OCI-LY1 (cell line): ENCODE results near the gene METRN.
"Not testable (repeated sequence)": the region's sequence is repeated elsewhere in the genome, so short reads cannot be mapped to it uniquely, and the experiment has no call there.

Source experiments
- EZH2 ChIP-seq: fragments of 200-600 bp; sonication (generic), shearing (Covaris generic); IDR thresholded peaks from 2 replicates; pipeline ENCODE4 v1.8.0; 2017; ENCODE audit warnings: borderline replicate concordance, mixed run types, mild to moderate bottlenecking, antibody characterized with exemption, low read length, moderate library complexity, mixed read lengths
- TF ChIP-seq, protein P1 (sequence below): fragments of 200-600 bp; sonication (generic), shearing (Covaris generic); IDR thresholded peaks from 2 replicates; pipeline ENCODE4 v1.5.1; 2017; ENCODE audit warnings: mild to moderate bottlenecking, antibody characterized with exemption, low read length, moderate library complexity, mixed read lengths

DNA sequence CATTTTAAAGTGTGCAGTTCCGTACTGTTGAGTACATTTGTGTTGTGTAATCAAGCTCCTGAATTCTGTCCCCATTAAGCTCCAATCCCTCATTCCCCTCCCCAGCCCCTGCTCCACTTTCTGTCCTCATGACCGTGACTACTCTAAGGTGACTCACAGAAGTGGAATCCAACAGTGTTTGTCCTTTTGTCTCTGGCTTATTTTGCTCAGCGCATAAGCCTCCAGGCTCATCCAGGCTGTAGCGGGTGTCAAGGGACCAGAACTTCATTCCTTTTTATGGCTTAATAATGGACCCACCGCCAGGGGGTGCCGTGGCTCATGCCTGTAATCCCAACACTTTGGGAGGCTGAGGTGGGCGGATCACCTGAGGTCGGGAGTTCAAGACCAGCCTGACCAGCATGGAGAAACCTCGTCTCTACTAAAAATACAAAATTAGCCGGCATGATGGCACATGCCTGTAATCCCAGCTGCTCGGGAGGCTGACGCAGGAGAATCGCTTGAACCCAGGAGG, 2.1 kb upstream of the METRN start:
- TF ChIP-seq EZH2 = not testable (repeated sequence)
- TF ChIP-seq, protein P1, sequence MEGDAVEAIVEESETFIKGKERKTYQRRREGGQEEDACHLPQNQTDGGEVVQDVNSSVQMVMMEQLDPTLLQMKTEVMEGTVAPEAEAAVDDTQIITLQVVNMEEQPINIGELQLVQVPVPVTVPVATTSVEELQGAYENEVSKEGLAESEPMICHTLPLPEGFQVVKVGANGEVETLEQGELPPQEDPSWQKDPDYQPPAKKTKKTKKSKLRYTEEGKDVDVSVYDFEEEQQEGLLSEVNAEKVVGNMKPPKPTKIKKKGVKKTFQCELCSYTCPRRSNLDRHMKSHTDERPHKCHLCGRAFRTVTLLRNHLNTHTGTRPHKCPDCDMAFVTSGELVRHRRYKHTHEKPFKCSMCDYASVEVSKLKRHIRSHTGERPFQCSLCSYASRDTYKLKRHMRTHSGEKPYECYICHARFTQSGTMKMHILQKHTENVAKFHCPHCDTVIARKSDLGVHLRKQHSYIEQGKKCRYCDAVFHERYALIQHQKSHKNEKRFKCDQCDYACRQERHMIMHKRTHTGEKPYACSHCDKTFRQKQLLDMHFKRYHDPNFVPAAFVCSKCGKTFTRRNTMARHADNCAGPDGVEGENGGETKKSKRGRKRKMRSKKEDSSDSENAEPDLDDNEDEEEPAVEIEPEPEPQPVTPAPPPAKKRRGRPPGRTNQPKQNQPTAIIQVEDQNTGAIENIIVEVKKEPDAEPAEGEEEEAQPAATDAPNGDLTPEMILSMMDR = peak; percentile 35
